OCI-LY1 (cell line): ENCODE measurements around the gene DICER1.

ENCODE experiments used
- H2AFZ ChIP-seq: fragments of 200-600 bp; sonication (generic), shearing (Covaris generic); 2 replicates; pipeline ENCODE4 v1.6.0; 2014; ENCODE audit warnings: antibody characterized with exemption, mild to moderate bottlenecking, low read length
- H3F3A ChIP-seq: fragments of 200-600 bp; sonication (generic), shearing (Covaris generic); 2 replicates; pipeline ENCODE4 v1.6.0; 2014; ENCODE audit warnings: mild to moderate bottlenecking, antibody characterized with exemption, low read length, moderate library complexity; ENCODE audit not compliant: insufficient read depth
- H3K27ac ChIP-seq: fragments of 200-600 bp; sonication (generic); 2 replicates; pipeline ENCODE4 v1.5.1; 2014; ENCODE audit warnings: low read length, mixed run types, mild to moderate bottlenecking, low read depth; ENCODE audit not compliant: poor library complexity, severe bottlenecking
- H3K27me3 ChIP-seq: fragments of 200-600 bp; sonication (generic); 2 replicates; pipeline ENCODE4 v1.6.0; 2014; ENCODE audit warnings: antibody characterized with exemption, mild to moderate bottlenecking, low read length, moderate library complexity; ENCODE audit not compliant: insufficient read depth
- H3K36me3 ChIP-seq: fragments of 200-600 bp; sonication (generic); 2 replicates; pipeline ENCODE4 v1.6.1; 2014; ENCODE audit warnings: mild to moderate bottlenecking, antibody characterized with exemption, low read length, moderate library complexity, mixed read lengths; ENCODE audit not compliant: insufficient read depth
- H3K4me1 ChIP-seq: fragments of 200-600 bp; sonication (generic); 2 replicates; pipeline ENCODE4 v1.5.1; 2014; ENCODE audit warnings: mild to moderate bottlenecking, low read length, moderate library complexity; ENCODE audit not compliant: insufficient read depth, severe bottlenecking
- H3K4me2 ChIP-seq: fragments of 200-600 bp; sonication (generic), shearing (Covaris generic); 2 replicates; pipeline ENCODE4 v1.6.1; 2014; ENCODE audit warnings: low read length
- H3K4me3 ChIP-seq: fragments of 200-600 bp; sonication (generic); 2 replicates; pipeline ENCODE4 v1.5.1; 2014; ENCODE audit warnings: low read length, low read depth, mild to moderate bottlenecking, mixed read lengths; ENCODE audit not compliant: poor library complexity, severe bottlenecking
- H3K79me2 ChIP-seq: fragments of 200-600 bp; shearing (Covaris generic); 2 replicates; pipeline ENCODE4 v1.6.1; 2016; ENCODE audit warnings: mixed run types, low read length, mixed read lengths; ENCODE audit not compliant: insufficient read depth
- H3K9ac ChIP-seq: fragments of 200-600 bp; sonication (generic), shearing (Covaris generic); 2 replicates; pipeline ENCODE4 v1.6.1; 2014; ENCODE audit warnings: mild to moderate bottlenecking, low read length, mixed read lengths
- H3K9me2 ChIP-seq: fragments of 200-600 bp; sonication (generic), shearing (Covaris generic); 2 replicates; pipeline ENCODE4 v1.6.1; 2014; ENCODE audit warnings: low read depth, mild to moderate bottlenecking, low read length, mixed read lengths
- H3K9me3 ChIP-seq: fragments of 200-600 bp; shearing (Covaris generic); 2 replicates; pipeline ENCODE4 v1.6.1; 2014; ENCODE audit warnings: low read length, mixed read lengths
- H4K20me1 ChIP-seq: fragments of 200-600 bp; sonication (generic), shearing (Covaris generic); 2 replicates; pipeline ENCODE4 v1.6.0; 2016; ENCODE audit warnings: mild to moderate bottlenecking, low read length; ENCODE audit not compliant: insufficient read depth
- CTCF ChIP-seq: fragments of 200-600 bp; sonication (generic), shearing (Covaris generic); IDR thresholded peaks from 2 replicates; pipeline ENCODE4 v1.5.1; 2017; ENCODE audit warnings: mild to moderate bottlenecking, antibody characterized with exemption, low read length, moderate library complexity, mixed read lengths
- EZH2 ChIP-seq: fragments of 200-600 bp; sonication (generic), shearing (Covaris generic); IDR thresholded peaks from 2 replicates; pipeline ENCODE4 v1.8.0; 2017; ENCODE audit warnings: borderline replicate concordance, mixed run types, mild to moderate bottlenecking, antibody characterized with exemption, low read length, moderate library complexity, mixed read lengths

The DICER1 gene

GRCh38 chr14:95119336-95119735 is 38.0 kb downstream of the DICER1 start:
- no peak overlapping the region for H3K27ac ChIP-seq
- no peaks in the 10 kb centered on the region for H3K9me3 ChIP-seq
- H3K9ac ChIP-seq: no peak overlapping the region
- no peaks in the 10 kb centered on the region for H3F3A ChIP-seq
- TF ChIP-seq CTCF: no peak
- no peak for TF ChIP-seq EZH2
- H3K27me3 ChIP-seq: no peaks in the 10 kb centered on the region
- H2AFZ ChIP-seq: no peak overlapping the region
- H3K4me1 ChIP-seq: no peaks in the 10 kb centered on the region
- no peaks in the 10 kb centered on the region for H3K9me2 ChIP-seq
- no peaks in the 10 kb centered on the region for H3K79me2 ChIP-seq
- H4K20me1 ChIP-seq: no peaks in the 10 kb centered on the region
- H3K4me3 ChIP-seq: no peak overlapping the region
- H3K36me3 ChIP-seq: peaks cover 49% of the 10 kb centered on the region
- no peak overlapping the region for H3K4me2 ChIP-seq

- no peak for TF ChIP-seq EZH2
- TF ChIP-seq CTCF: no peak
- H3K27ac ChIP-seq: no peak overlapping the region
- no peak overlapping the region for H2AFZ ChIP-seq
- H3F3A ChIP-seq: no peaks in the 10 kb centered on the region
- H3K9me3 ChIP-seq: no peaks in the 10 kb centered on the region
- H3K9ac ChIP-seq: no peak overlapping the region
- no peak overlapping the region for H3K4me2 ChIP-seq
- no peaks in the 10 kb centered on the region for H3K79me2 ChIP-seq
- H3K9me2 ChIP-seq: no peaks in the 10 kb centered on the region
- H3K4me3 ChIP-seq: no peak overlapping the region
- no peaks in the 10 kb centered on the region for H3K27me3 ChIP-seq
- peaks cover 39% of the 10 kb centered on the region for H3K36me3 ChIP-seq
- H4K20me1 ChIP-seq: no peaks in the 10 kb centered on the region
- no peaks in the 10 kb centered on the region for H3K4me1 ChIP-seq
Observed at GRCh38 chr14:95117937-95118721, 39.2 kb downstream of the DICER1 start.

- no peaks in the 10 kb centered on the region for H3K27me3 ChIP-seq
- no peaks in the 10 kb centered on the region for H3F3A ChIP-seq
- peaks cover 65% of the 10 kb centered on the region for H3K36me3 ChIP-seq
- H3K9me2 ChIP-seq: no peaks in the 10 kb centered on the region
- H4K20me1 ChIP-seq: no peaks in the 10 kb centered on the region
- H3K9ac ChIP-seq: no peak overlapping the region
- no peak overlapping the region for H3K27ac ChIP-seq
- H2AFZ ChIP-seq: no peak overlapping the region
- no peak overlapping the region for H3K4me2 ChIP-seq
- TF ChIP-seq CTCF (no peak), EZH2 (no peak)
- H3K79me2 ChIP-seq: no peaks in the 10 kb centered on the region
- H3K4me3 ChIP-seq: no peak overlapping the region
- H3K9me3 ChIP-seq: no peaks in the 10 kb centered on the region
- no peaks in the 10 kb centered on the region for H3K4me1 ChIP-seq
Observed at GRCh38 chr14:95113476-95113875, 43.9 kb downstream of the DICER1 start.
